EL (cell line): Measurements from ENCODE around the gene FITM2.
A peak's percentile ranks its signal among the peaks of the same experiment; 100 is the strongest.
"Not testable (repeated sequence)": the region's sequence is repeated elsewhere in the genome, so short reads cannot be mapped to it uniquely, and the experiment has no call there.

ENCODE experiments used
- DNase-seq: peaks from one replicate; pipeline ENCODE4 v3.0.0-alpha.2; 2016

FITM2 gene, protein sequence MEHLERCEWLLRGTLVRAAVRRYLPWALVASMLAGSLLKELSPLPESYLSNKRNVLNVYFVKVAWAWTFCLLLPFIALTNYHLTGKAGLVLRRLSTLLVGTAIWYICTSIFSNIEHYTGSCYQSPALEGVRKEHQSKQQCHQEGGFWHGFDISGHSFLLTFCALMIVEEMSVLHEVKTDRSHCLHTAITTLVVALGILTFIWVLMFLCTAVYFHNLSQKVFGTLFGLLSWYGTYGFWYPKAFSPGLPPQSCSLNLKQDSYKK

DNA sequence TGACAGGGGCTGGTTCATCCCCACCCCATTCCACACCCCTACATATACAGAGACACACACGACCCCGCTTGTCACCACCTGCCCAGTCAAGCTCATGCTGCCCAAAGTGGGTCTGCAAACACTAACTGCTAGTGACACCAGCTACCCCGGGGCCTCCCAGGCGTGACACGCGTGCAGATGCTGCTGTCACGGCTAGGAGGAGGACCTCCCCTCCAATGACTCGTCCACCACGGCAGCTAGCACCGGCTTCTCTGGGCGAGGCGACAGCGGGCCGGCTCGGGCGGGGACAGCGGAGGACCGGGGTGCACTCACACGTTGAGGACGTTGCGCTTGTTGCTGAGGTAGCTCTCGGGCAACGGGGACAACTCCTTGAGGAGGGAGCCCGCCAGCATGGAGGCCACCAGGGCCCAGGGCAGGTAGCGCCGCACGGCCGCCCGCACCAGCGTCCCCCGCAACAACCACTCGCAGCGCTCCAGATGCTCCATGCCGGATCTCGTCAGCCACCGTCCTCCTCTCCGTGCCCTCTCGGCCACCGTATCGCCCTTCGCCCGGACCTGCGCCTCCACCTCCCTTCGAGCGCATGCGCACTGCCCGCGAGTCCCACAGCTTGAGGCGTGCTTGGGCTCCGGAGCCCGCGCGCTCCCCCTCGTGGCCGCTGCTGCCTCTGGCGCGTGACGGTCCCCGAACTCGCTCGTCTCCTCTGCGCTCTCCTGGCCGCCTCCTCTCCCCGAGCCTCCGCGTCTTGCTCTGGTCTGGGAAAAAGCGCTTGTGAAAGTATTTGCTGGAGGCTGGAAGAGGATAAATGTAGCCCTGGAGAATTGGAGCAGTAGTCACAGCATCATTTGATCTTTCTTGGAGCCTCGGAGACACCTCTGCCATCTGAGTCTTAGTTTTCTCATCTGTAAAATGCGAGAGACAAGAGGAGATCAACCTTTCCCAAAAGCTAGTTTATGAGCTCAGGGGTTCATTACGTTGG, at the start of gene FITM2:
Gene FITM2, minus strand, starts transcription at position 539 of the 976 bp plus-strand sequence. Its CDS starts 54 bp downstream, at position 485.
- DNase-seq, result peak; percentile 97

DNA sequence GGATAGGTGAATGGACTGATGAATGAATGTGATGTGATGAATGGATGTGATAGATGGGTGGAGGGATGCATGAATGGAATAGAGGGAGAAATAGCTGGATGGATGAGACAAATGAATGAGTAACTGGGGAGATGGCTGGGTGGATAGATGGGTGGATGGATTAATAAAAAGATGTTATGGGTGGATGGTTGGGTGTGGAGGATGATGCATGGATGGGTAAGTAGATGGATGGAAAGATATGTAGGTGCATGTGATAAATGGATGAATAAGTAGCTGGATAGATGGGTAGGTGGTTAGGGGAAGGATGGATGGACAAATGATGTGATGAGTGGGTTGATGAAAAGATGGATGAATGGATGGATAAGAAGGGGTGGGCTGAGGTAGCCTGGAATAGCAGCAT, 49.2 kb upstream of the FITM2 start:
- DNase-seq, result no peak

DNA sequence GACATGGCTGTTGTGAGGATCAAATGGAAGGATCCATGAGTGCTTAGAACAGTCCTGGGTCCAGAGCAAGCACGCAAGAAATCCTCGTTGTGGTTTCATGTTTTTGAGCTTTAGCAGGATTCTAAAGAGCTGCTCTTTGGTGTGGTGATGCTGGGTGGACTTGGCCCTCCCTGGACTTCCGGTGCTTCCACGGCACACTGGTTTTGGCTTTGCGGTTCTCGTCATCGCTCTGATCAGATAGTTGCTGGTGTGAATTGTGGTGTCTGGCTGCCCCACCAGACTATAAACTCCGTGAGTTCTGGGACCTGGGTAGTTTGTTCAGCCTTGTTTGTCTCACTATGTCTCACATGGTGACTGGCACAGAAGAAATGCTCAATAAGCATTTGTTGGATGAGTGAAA, 47.8 kb upstream of the FITM2 start:
- no peak for DNase-seq

DNA sequence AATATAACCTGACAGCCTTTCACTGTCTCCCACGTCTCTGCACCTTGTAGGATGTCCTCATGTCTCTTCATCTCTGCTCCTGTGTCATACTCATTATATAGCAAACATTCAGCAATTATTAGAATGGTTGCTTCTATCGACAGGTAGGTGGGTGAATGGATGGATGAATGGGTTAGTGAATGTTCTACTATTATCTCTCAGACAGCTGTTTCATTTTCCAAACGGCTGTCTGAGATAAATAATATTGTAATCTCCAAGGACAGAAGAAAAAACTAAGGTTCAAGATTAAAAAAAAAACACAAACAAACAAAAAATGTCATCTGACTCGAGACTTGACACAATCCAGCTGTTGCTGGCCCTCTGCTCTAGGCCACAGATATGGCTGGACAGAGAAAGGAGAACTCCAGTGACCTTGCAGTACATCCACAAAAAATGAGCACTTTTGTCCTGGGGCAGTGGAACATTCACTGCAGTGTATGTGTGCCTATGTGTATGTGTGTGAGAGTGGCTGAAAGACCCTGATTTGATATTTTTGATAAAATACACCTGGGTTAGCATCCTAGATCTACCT, 46.6 kb upstream of the FITM2 start:
- DNase-seq, result no peak

DNA sequence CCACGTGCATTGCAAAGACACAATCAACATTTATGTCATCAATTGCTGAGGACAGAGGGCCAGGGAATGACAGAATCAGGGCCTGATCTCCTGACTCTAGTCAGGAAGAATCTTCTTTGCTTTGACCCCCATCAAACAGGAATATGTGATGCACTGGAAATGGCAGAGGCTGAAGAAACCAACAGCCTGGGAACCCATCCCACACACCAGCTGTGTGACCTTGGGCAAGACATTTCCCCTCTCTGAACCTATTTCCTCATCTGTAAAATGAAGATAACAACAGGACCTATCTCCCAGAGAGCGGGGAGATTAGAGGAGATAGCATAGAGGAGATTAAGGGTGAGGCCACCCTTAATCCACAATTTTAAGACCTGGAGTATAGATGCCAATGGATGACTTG, 46.0 kb upstream of the FITM2 start:
- no peak for DNase-seq

DNA sequence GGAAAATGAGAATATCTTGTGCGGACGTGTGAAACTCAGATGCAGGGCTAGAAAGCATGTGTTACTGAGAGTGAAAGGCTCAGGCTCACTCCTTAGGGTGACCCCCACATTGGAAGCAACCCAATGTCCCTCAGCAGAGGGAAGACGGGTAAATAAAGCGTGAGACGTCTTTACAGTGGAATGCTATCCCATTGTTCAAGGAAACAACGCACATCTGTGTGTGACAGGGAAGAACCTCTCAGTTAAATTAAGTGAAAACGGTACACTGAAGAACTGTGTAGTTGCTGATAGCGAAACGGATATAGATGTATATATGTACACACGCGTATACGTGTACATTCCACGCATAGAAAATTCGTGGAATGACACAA, 45.3 kb upstream of the FITM2 start:
- DNase-seq, result no peak

DNA sequence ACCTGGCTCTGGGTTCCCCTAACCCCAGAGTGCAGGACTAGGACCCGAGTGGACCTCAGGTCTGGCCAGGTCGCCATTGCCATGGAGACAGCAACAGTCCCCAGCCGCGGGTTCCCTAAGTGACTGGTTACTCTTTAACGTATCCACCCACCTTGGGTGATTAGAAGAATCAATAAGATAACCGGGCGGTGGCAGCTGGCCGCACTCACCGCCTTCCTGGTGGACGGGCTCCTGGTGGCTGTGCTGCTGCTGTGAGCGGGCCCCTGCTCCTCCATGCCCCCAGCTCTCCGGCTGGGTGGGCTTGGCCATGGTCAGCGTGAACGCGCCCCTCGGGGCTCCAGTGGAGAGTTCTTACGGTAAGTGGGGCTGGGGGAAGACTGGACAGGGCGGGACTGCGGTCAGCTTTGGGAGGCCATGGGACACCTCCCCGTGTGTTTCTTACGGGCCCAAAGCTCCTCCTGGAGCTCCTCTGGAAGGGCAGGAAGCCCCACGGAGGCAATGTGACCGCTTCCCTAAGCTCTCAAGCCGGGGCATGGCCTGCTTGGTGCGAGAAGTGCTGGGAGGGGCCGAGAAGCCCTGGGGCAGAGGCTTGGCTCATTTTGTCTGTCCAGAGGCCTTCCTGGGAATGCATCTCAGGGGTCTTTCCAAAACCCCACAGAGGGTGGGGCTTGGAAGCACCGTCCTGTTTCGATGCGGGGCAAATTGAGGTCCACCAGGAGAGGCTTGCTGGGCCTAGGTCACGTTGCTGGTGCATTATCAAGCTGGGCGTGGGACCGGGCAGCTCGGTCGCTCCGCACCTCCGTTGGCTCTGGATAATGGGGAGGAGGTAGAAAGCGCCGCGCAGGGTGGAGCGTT, 44.7 kb upstream of the FITM2 start, which contains the start of gene HNF4A:
Gene HNF4A, plus strand, starts transcription at position 202 of the 855 bp plus-strand sequence. Its CDS starts 106 bp downstream, at position 308.
- no peak for DNase-seq

DNA sequence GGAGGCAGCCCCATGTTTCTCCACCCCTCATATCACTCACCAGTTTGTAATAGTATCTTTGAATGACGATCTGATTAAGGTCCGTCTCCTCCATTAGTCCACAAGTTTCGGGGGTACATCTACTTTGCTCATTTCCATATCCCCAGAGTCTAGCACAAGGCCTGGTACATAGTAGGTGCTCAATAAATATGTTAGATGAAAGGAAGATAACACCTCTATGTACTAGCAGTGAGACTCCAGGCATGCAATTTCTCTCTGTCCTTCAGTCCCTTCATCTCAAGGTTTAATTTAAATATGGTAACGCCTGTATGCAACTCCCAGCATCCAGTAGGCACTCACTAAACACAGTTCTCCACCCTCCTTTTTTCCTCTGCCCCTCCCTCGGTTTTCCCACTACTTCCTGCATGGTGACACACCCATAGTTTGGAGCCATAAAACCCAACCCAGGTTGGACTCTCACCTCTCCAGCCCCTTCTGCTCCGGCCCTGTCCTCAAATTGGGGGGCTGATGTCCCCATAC, 44.0 kb upstream of the FITM2 start:
- no peak for DNase-seq

DNA sequence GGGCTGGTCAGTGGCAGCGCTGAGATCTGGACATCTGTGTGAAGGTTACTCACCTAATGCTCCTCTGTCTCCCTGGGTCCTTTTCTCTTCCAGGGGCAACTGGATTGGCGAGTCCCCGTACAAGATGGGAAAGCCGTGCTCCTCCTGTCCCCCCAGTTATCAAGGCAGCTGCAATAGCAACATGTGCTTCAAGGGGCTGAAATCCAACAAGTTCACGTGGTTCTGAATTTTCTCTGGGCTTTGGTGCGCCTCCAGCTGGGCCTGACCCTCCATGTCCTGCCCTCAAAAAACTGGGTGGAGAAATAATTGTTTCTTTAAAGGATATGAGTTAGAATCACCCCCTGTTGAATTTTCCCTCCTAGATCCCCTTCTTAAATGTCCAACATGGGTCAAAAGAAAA, 39.6 kb upstream of the FITM2 start:
- DNase-seq, result no peak

DNA sequence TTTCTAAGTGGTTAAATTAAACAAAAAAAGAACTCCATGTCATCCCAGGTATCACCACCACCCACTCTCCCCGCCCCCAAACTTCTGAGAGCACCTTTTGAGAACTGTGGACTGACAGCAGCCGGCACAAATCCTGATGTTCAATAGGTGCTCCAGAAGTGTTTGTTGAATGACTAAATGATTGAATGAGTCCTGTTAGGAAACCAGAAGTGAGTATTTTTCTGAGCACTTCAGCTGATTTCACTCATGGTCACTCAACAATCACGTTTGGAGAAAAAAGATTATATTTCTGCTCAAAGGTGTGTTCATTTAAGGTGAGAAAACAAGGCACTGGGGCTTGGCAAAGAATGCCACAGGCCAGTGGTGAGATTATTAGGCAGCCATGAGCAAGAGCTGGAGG, 38.3 kb upstream of the FITM2 start:
- DNase-seq, result no peak

DNA sequence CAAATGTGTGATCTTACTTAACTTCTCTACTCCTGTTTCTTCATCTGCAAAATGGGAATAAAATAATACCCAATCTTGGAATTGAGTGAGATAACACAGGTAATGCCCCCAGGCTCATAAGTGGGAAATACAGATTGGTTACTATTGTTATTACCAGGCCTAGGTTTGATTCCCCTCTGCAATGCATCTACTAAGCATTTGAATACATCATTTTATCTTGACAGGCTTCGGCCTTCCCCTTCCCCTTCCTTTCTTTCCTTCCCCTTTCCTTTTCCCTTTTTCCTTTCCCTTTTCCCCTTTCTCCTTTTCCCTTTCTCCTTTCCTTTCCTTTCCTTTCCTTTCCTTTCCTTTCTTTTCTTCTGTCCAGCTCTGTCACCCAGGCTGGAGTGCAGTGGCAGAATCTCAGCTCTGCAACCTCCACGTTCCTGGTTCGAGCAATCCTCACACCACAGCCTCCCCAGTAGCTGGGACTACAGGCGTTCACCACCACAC, 37.2 kb upstream of the FITM2 start:
- no peak for DNase-seq

DNA sequence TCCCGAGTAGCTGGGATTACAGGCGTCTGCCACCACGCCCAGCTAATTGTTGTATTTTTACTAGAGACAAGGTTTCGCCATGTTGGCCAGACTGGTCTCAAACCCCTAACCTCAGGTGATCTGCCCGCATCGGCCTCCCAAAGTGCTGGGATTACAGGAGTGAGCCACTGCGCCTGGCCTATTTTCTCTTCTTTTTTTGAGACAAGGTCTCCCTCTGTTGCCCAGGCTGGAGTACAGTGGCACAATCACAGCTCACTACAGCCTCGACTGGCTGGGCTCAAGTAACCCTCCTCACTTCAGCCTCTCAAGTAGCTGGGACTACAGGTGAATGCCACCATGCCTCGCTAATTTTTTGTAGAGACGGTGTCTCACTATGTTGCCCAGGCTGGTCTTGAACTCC, 34.9 kb upstream of the FITM2 start:
- DNase-seq, result not testable (repeated sequence)

DNA sequence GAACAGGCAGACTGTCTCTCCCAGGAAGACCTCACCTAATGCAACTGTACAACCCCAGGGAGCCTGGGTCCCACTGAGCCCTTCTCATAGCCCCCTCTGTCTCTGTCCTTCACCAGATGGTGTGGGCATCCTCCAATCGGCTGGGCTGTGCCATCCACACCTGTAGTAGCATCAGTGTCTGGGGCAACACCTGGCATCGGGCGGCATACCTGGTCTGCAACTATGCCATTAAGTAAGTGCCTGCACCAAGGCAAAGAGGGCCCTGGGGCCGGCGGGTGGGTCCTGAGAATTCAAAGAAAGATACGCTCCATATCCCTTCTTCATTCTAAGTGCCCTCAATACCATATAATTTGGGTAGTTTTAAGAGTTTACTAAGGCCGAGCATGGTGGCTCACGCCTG, 34.1 kb upstream of the FITM2 start:
- no peak for DNase-seq

DNA sequence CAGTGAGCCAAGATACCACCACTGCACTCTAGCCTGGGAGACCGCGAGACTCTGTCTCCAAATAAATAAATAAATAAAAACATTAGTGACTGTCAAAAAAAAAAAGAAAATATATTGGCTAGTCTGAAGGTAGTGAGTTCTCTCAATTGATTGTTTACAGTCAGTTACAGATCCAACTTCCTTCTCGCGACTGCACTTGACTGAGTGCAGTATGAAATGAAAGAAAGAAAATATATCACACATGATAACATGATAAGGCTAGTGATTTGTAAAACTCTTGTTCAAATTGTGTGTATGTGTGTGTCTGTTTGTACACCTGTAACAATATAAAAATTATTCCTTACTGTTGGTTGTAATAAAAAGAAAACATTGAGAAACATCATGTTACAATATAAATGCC, 33.7 kb upstream of the FITM2 start:
- no peak for DNase-seq

DNA sequence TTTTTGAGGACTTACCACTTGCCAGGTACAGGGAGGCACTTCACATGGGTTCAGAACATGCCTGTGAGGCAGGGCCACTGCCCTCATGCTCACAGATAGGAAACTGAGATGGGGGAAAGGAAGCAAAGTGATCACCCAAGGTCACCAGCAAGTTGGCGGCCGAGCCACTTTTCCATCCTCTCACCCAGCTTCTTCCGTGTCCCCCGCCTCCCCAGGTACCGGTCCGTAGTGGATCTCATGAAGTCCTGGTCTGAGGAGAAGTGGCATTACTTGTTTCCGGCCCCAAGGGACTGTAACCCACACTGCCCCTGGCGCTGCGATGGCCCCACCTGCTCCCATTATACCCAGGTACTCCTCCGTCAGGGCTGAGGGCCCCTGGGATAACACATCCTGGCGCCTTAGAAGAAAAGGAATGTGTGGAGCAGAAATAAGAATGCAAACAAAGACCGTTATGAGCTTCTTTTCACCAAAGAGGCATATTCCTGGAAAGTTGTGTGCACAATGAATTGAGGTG, 32.2 kb upstream of the FITM2 start:
- DNase-seq, result no peak

DNA sequence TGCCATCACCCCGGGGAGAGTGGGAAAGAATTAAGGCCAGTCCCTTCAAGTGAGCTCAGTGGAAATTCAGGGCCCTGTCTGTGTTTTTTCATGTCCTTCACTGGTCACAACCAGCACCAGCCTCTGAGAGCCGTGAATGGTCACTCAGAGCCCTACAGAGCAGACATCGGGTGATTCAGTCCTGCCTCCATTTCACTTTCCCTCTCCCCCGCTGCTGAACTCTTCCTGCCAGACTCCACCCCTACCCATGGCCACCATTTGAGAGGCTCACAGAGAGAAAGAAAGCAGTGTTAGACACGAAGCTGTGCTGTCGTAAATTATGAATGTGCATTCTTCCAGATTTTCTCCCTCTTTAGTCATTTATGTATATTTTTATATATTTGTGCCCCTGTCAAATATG, 31.2 kb upstream of the FITM2 start:
- DNase-seq, result peak; percentile 26

DNA sequence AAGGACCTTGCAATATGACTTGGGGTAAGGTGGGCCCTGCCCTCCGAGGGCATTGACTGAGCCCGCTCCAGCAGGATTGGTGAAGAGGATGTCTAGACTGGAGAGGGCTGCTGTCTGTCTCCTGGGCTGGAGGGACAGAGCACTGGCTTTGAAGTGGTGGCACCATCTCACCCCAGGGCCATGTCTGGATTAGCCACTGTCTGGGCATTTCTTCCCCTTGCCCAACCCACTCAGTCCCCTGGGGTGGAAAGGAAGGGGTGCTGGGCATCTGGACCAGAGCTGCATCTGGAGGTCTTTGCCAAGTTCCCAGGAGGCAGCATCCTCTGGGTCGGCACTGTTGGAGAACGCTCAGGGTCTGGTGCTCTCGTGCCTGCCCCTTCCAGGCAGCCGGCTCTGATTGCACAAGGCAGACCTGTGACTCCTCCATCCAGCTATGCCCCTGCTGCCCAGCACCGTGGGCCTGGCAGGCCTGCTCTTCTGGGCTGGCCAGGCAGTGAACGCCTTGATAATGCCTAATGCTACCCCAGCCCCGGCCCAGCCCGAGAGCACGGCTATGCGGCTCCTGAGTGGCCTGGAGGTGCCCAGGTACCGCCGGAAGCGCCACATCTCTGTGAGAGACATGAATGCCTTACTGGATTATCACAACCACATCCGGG, 25.9 kb upstream of the FITM2 start, which contains the start of gene R3HDML:
Gene R3HDML, plus strand, starts transcription at position 319 of the 656 bp plus-strand sequence. Its CDS starts 115 bp downstream, at position 434.
- DNase-seq, result no peak

DNA sequence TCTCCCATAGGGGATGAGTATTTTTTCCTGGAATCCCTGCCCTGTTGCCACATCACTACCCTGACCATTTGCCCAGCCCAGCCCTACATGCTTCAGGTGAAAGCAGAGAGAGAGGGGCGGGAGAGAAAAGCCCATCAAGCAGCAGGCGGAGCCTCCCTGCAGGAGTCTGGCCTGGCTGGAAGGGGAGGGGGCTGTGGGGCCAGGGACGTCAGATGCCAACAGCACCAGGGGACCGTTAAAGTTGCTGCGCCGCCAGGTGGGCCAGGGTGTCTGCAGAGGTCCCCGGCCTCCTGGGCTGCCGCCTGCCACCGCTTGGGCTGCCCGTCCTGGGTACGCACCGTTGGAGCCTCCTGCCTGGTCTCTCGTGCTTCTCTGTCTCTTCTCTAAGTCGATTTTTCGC, 25.1 kb upstream of the FITM2 start:
- DNase-seq, result no peak

DNA sequence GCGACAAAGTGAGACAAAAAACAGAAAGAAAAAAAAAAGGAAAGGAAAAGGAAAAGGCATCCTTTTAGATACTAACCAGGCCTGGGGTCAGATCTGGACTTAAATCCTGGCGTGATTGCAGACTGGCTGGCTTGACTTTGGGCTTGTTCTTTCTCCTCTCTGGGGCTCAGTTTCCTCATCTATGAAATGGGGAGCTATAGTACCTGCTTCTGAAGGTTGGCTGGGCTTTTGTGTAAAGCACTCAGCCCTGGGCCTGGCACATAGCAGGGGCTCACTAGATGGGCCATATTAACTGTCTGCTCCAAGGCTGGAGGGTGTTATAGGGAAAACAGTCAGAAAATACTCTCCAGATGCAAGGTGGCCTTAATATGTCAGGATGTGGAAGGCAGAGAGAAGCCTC, 24.7 kb upstream of the FITM2 start:
- no peak for DNase-seq

DNA sequence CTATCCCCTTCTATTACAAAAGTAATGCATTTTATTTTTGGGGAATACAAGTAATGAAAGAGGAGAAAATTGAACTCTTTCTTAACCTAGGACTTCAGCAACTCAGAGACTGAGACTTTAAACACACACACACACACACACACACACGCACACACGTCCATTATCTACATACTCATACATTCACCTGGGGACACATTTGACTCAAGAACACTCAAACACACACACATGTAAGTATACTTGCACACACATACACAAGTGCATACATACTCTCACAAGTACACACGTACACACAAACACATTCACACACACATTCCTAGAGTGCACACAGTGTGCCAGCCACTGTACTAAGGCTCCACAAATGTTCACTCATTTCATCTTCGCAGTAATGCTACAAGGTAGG, 23.7 kb upstream of the FITM2 start:
- no peak for DNase-seq

DNA sequence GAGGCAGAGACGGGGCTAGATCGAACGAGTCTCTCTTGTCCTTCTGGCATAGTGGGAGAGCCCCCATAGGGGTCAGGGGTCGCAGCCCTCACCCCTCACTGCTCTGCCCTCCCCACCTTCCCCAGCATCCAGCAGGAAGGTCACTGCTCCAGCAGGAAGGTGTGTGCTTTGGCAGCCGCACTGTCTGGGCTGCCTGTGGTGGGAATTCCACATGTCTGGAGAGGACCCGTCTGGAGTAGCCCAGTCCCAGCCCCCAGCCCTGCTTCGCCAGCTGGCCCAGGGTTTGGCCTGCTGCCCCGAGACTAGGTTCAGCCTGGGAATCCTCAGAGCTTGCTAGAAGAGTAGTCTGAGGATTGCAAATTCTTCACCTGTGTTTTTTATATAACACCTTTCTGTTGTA, 23.3 kb upstream of the FITM2 start:
- DNase-seq, result no peak
